Astrocyte of the cerebellum (primary cell): ENCODE measurements around the gene TOX3.

Experiments
- DNase-seq: peaks from one replicate; pipeline ENCODE4 v3.0.0-alpha.2; 2011; ENCODE audit warnings: low read depth
- H3K4me3 ChIP-seq: 2 replicates; pipeline ENCODE4 v1.5.1; 2011; ENCODE audit warnings: mild to moderate bottlenecking, low read depth, low read length, moderate library complexity
- CTCF ChIP-seq: IDR thresholded peaks from 2 replicates; pipeline ENCODE4 v1.5.1; 2012; ENCODE audit warnings: low read length, low read depth, moderate library complexity, mild to moderate bottlenecking; ENCODE audit errors: missing control alignments
- in situ Hi-C: cut with HindIII; loops from 2 replicates; pipeline ENCODE4 v1.10.0; 2017; ENCODE audit warnings: low sequenced_read_pairs

Gene TOX3

GRCh38 chr16:52474679-52475078 lies 72.3 kb downstream of the TOX3 start:
- in situ Hi-C loops = no loop called here

GRCh38 chr16:52473096-52473495 lies 73.8 kb downstream of the TOX3 start:
- DNase-seq = no peak
- no peak overlapping the region for H3K4me3 ChIP-seq
- no peak for TF ChIP-seq CTCF
- in situ Hi-C loops = no loop called here

More at GRCh38 chr16:52474679-52475078, 72.3 kb downstream of the TOX3 start:
- H3K4me3 ChIP-seq = no peak overlapping the region
- no peak for DNase-seq
- no peak for TF ChIP-seq CTCF

- no peak for DNase-seq
- in situ Hi-C loops = no loop called here
These were observed 75.1 kb downstream of the TOX3 start for GRCh38 chr16:52471650-52472370.

GRCh38 chr16:52470585-52470984 lies 76.4 kb downstream of the TOX3 start:
- TF ChIP-seq CTCF = no peak
- DNase-seq = no peak
- no peak overlapping the region for H3K4me3 ChIP-seq
- in situ Hi-C loops = no loop called here

More at GRCh38 chr16:52471650-52472370, 75.1 kb downstream of the TOX3 start:
- TF ChIP-seq CTCF = no peak
- no peak overlapping the region for H3K4me3 ChIP-seq

- no peak overlapping the region for H3K4me3 ChIP-seq
- no peak for TF ChIP-seq CTCF
- in situ Hi-C loops = no loop called here
- DNase-seq = peak; percentile 13
These were observed 77.2 kb downstream of the TOX3 start for GRCh38 chr16:52469775-52470174.

GRCh38 chr16:52469091-52469490 lies 77.9 kb downstream of the TOX3 start:
- DNase-seq = no peak
- no peak overlapping the region for H3K4me3 ChIP-seq
- in situ Hi-C loops = no loop called here
- no peak for TF ChIP-seq CTCF

GRCh38 chr16:52467753-52468152 lies 79.2 kb downstream of the TOX3 start:
- H3K4me3 ChIP-seq = no peak overlapping the region
- no peak for TF ChIP-seq CTCF
- no peak for DNase-seq
- in situ Hi-C loops = no loop called here
